Psoas muscle (tissue), 8 donors: Measurements from ENCODE around the gene MRPL19. TPM values are rescaled to one million over a fixed set of nuclear protein-coding genes. Genes with fewer than 3 reads are reported as not detected.
"Not testable (repeated sequence)": the region's sequence is repeated elsewhere in the genome, so short reads cannot be mapped to it uniquely, and the experiment has no call there.

Experiments
- ATAC-seq, 4 donors: fragments of 200-7000 bp; cut with Tn5 transposase; one replicate each; pipeline ENCODE4 v1.9.1; 2020; ENCODE audit warnings: moderate library complexity in 3 of 4, mild to moderate bottlenecking in 2 of 4
- DNase-seq, 2 donors: peaks; one replicate each; pipeline ENCODE4 v3.0.0-alpha.2; 2020
- H3K27ac ChIP-seq: fragments of 200-600 bp; one replicate; pipeline ENCODE4 v1.8.0; 2022
- H3K27me3 ChIP-seq, 3 donors: fragments of 200-600 bp in 1 of 3; one replicate each; pipeline versions ENCODE4 v1.6.1 to v1.8.0; 2013 to 2022; ENCODE audit warnings: low read length in 2 of 3, mild to moderate bottlenecking in 2 of 3, moderate library complexity in 1 of 3; ENCODE audit not compliant: insufficient read depth in 3 of 3
- H3K36me3 ChIP-seq, 2 donors: fragments of 200-600 bp in 1 of 2; one replicate each; pipeline versions ENCODE4 v1.6.1 to v1.8.0; 2013 to 2022; ENCODE audit warnings: low read depth in 1 of 2, mild to moderate bottlenecking in 1 of 2, moderate library complexity in 1 of 2; ENCODE audit not compliant: insufficient read depth in 1 of 2
- H3K4me1 ChIP-seq: fragments of 200-600 bp; one replicate; pipeline ENCODE4 v1.8.0; 2022
- H3K4me3 ChIP-seq: fragments of 200-600 bp; one replicate; pipeline ENCODE4 v1.8.0; 2022; ENCODE audit warnings: mild to moderate bottlenecking
- H3K9me3 ChIP-seq: fragments of 200-600 bp; one replicate; pipeline ENCODE4 v1.8.0; 2022
- CTCF ChIP-seq: fragments of 200-600 bp; IDR thresholded peaks from one replicate; pipeline ENCODE4 v1.8.0; 2022; ENCODE audit warnings: antibody characterized with exemption
- WGBS, 3 donors: extraction: QIAGEN DNeasy Blood & Tissue Kit; methylation state at CpG; one replicate each; pipeline versions ENCODE4 v1.1.6 to v1.1.7; 2013; 5-methylcytosine and 5-hydroxymethylcytosine counted together
- intact Hi-C, 2 donors: fragments of 100-400 bp; cut with DNase I; formaldehyde crosslinking; loops; one replicate each; pipeline versions ENCODE4 v1.11.0 to v1.14.2; 2022
- polyA plus RNA-seq, 3 donors: library from polyadenylated mRNA; stranded (reverse); fragments of 200-250 nt; gene quantifications; one replicate each; pipeline ENCODE4 v1.2.3, GENCODE V29; 2013
- total RNA-seq, 4 donors: library from RNA; stranded (reverse); fragmentation: NEBNext Ultra II Directional in 2 of 4; extraction: Animal tissue kit (Norgen Biotek cat#: 25700) in 2 of 4; gene quantifications; one replicate each; pipeline versions ENCODE4 v1.2.1 to v1.2.4, GENCODE V29; 2021 to 2023
- donor health status: healthy with polysubstance abuse.
- donor health status: DM: no; HTN: no; CAD: no; lungs with moderate emphysema.
- donor health status: Bipolar disorder and iron deficiency.
- donor health status: healthy.
- donor health status: DM: yes; HTN: yes; CAD: no.
- donor health status: DM: no; HTN: no; CAD: no.
- donor health status: DM: no; HTN: no; CAD: no.
- donor health status: DM: yes; HTN: yes; CAD: no.

Gene MRPL19
- total and polyA plus RNA-seq, 7 donors, result 32.4 to 88.1 (median 68.6) TPM

- no peak for TF ChIP-seq CTCF
- H3K4me3 ChIP-seq, result no peak overlapping the region
- no peak for DNase-seq
- no peak for ATAC-seq
- H3K27me3 ChIP-seq, result no peaks in the 10 kb centered on the region
- H3K36me3 ChIP-seq, result peaks cover 0 to 61% of the 10 kb centered on the region in 2 donors
- H3K9me3 ChIP-seq, result no peaks in the 10 kb centered on the region
- intact Hi-C loops, result no loop called here
- H3K27ac ChIP-seq, result no peak overlapping the region
- H3K4me1 ChIP-seq, result peaks cover 19% of the 10 kb centered on the region
- 73 to 93% (median 93%) methylated on average over 1 of the region's 1 CpG for WGBS, 3 donors
Observed at GRCh38 chr2:75680402-75680801, 33.8 kb downstream of the MRPL19 start.

- 97 to 99% (median 98%) methylated on average over 5 of the region's 5 CpGs for WGBS, 3 donors
Observed at GRCh38 chr2:75683430-75683829, 36.8 kb downstream of the MRPL19 start.

GRCh38 chr2:75688196-75688595, 41.6 kb downstream of the MRPL19 start:
- H3K4me3 ChIP-seq, result no peak overlapping the region
- ATAC-seq, result no peak
- TF ChIP-seq CTCF, result no peak
- H3K27me3 ChIP-seq, result no peaks in the 10 kb centered on the region
- no peak for DNase-seq
- H3K9me3 ChIP-seq, result no peaks in the 10 kb centered on the region
- H3K27ac ChIP-seq, result no peak overlapping the region
- 65 to 87% (median 71%) methylated on average over 1 of the region's 1 CpG for WGBS, 3 donors
- H3K36me3 ChIP-seq, result peaks cover 5 to 93% of the 10 kb centered on the region in 2 donors
- intact Hi-C loops, result loop anchor here in 1 of 2 donors (5.0 kb wide), 1 partner anchor 36 kb away; no protein-coding TSS in a partner anchor
- H3K4me1 ChIP-seq, result no peaks in the 10 kb centered on the region

More at GRCh38 chr2:75683430-75683829, 36.8 kb downstream of the MRPL19 start:
- DNase-seq, H3K4me1 ChIP-seq, H3K27me3 ChIP-seq, H3K4me3 ChIP-seq, H3K27ac ChIP-seq, ATAC-seq, intact Hi-C loops, H3K9me3 ChIP-seq: not testable (repeated sequence)
- peaks cover 5 to 90% of the 10 kb centered on the region in 2 donors for H3K36me3 ChIP-seq

- no peak overlapping the region for H3K27ac ChIP-seq
- 98 to 100% (median 99%) methylated on average over 2 of the region's 2 CpGs for WGBS, 3 donors
- DNase-seq, result no peak
- no peaks in the 10 kb centered on the region for H3K27me3 ChIP-seq
- no peaks in the 10 kb centered on the region for H3K4me1 ChIP-seq
- H3K9me3 ChIP-seq, result no peaks in the 10 kb centered on the region
- intact Hi-C loops, result no loop called here
- no peak for ATAC-seq
- H3K4me3 ChIP-seq, result no peak overlapping the region
- peaks cover 3 to 100% of the 10 kb centered on the region in 2 donors for H3K36me3 ChIP-seq
- TF ChIP-seq CTCF, result no peak
Observed at GRCh38 chr2:75698918-75699317, 52.3 kb downstream of the MRPL19 start.

- no peaks in the 10 kb centered on the region for H3K9me3 ChIP-seq
- TF ChIP-seq CTCF, result no peak
- H3K36me3 ChIP-seq, result peaks cover 7 to 93% of the 10 kb centered on the region in 2 donors
- peaks cover 12% of the 10 kb centered on the region for H3K4me1 ChIP-seq
- 92 to 94% (median 93%) methylated on average over 4 of the region's 4 CpGs for WGBS, 3 donors
- no peaks in the 10 kb centered on the region for H3K27me3 ChIP-seq
- no peak overlapping the region for H3K4me3 ChIP-seq
- intact Hi-C loops, result loop anchor here in 1 of 2 donors (10.0 kb wide), 1 partner anchor 48 kb away; no protein-coding TSS in a partner anchor
- ATAC-seq (no peak), DNase-seq (no peak)
- no peak overlapping the region for H3K27ac ChIP-seq
Observed at GRCh38 chr2:75702593-75702992, 56.0 kb downstream of the MRPL19 start.
